OCI-M2 (cell line): Measurements from ENCODE around the gene STAC2.
"Not testable (repeated sequence)": the region's sequence is repeated elsewhere in the genome, so short reads cannot be mapped to it uniquely, and the experiment has no call there.

ENCODE experiments used
- DNase-seq: peaks from one replicate; lab custom pipeline; 2025; ENCODE audit not compliant: unreplicated experiment; lab: John Stamatoyannopoulos, UW

The STAC2 gene

GRCh38 chr17:39187152-39187830, 38.5 kb downstream of the STAC2 start:
- DNase-seq = no peak

- no peak for DNase-seq
Measured at GRCh38 chr17:39186481-39187002, 39.2 kb downstream of the STAC2 start.

- DNase-seq = no peak
Measured at GRCh38 chr17:39183720-39184119, 42.0 kb downstream of the STAC2 start.

- no peak for DNase-seq
Measured at GRCh38 chr17:39183045-39183444, 42.7 kb downstream of the STAC2 start.

- DNase-seq = no peak
Measured at GRCh38 chr17:39181303-39181702, 44.4 kb downstream of the STAC2 start.

- no peak for DNase-seq
Measured at GRCh38 chr17:39178536-39178935, 47.2 kb downstream of the STAC2 start.

- DNase-seq = no peak
Measured at GRCh38 chr17:39177256-39177655, 48.5 kb downstream of the STAC2 start.

- DNase-seq = no peak
Measured at GRCh38 chr17:39175695-39176093, 50.1 kb downstream of the STAC2 start.

- no peak for DNase-seq
Measured at GRCh38 chr17:39174920-39175694, 50.6 kb downstream of the STAC2 start.

- DNase-seq = no peak
Measured at GRCh38 chr17:39173526-39174274, 52.0 kb downstream of the STAC2 start.

- DNase-seq = no peak
Measured at GRCh38 chr17:39173080-39173479, 52.7 kb downstream of the STAC2 start.

GRCh38 chr17:39171933-39172332, 53.8 kb downstream of the STAC2 start:
- DNase-seq = no peak

GRCh38 chr17:39170558-39170957, 55.2 kb downstream of the STAC2 start:
- DNase-seq = no peak

- no peak for DNase-seq
Measured at GRCh38 chr17:39170109-39170508, 55.6 kb downstream of the STAC2 start.

GRCh38 chr17:39169518-39169917, 56.2 kb downstream of the STAC2 start:
- DNase-seq = no peak

- no peak for DNase-seq
Measured at GRCh38 chr17:39169101-39169500, 56.6 kb downstream of the STAC2 start.

- not testable (repeated sequence) for DNase-seq
Measured at GRCh38 chr17:39168503-39168902, 57.2 kb downstream of the STAC2 start.

- DNase-seq = no peak
Measured at GRCh38 chr17:39167476-39167875, 58.3 kb downstream of the STAC2 start.

GRCh38 chr17:39166437-39167335, 59.1 kb downstream of the STAC2 start:
- no peak for DNase-seq

- no peak for DNase-seq
Measured at GRCh38 chr17:39165841-39166349, 59.9 kb downstream of the STAC2 start, which contains the start of gene ARL5C. ARL5C (minus strand) TSS chr17:39166161; CDS start chr17:39165760, 401 bp downstream.
